Keratinocyte (primary cell): ENCODE data around the gene SNHG17. TPM values are rescaled to one million over a fixed set of nuclear protein-coding genes. Genes with fewer than 3 reads are reported as not detected.

Experiments
- DNase-seq: peaks from one replicate; pipeline ENCODE4 v3.0.0-alpha.2; 2011; ENCODE audit warnings: low read depth, missing footprints, low spot score
- FAIRE-seq: peaks from 2 replicates; lab custom pipeline; 2011; peaks lifted over from hg19 to GRCh38; lab: Jason Lieb, UNC
- H2AFZ ChIP-seq: 2 replicates; pipeline ENCODE4 v1.6.0; 2012; ENCODE audit warnings: low read length, control low read depth, inconsistent platforms; ENCODE audit not compliant: control insufficient read depth
- H3K27ac ChIP-seq: 2 replicates; pipeline ENCODE4 v1.5.1; 2011; ENCODE audit warnings: low read length; ENCODE audit not compliant: control insufficient read depth, insufficient read depth
- H3K27me3 ChIP-seq: 3 replicates; pipeline ENCODE4 v1.6.0; 2011; ENCODE audit warnings: low read length; ENCODE audit not compliant: control insufficient read depth, insufficient read depth; ENCODE audit errors: extremely low read depth
- H3K36me3 ChIP-seq, 2 experiments: 2 replicates in 1 of 2; 3 replicates in 1 of 2; pipeline ENCODE4 v1.5.1; 2011; ENCODE audit warnings: low read length in 2 of 2, mild to moderate bottlenecking in 1 of 2; ENCODE audit not compliant: control insufficient read depth in 2 of 2, insufficient read depth in 2 of 2; ENCODE audit errors: extremely low read depth in 1 of 2
- H3K4me1 ChIP-seq: 3 replicates; pipeline ENCODE4 v1.5.1; 2011; ENCODE audit warnings: low read length; ENCODE audit not compliant: control insufficient read depth, insufficient read depth; ENCODE audit errors: extremely low read depth
- H3K4me2 ChIP-seq: 3 replicates; pipeline ENCODE4 v1.6.0; 2011; ENCODE audit warnings: low read depth, low read length; ENCODE audit not compliant: control insufficient read depth, insufficient read depth; ENCODE audit errors: extremely low read depth
- H3K4me3 ChIP-seq, 3 experiments: fragments of 200-600 bp in 1 of 3; sonication (generic) in 1 of 3; 2 replicates in 2 of 3; 3 replicates in 1 of 3; pipeline ENCODE4 v1.5.1; 2011 to 2016; ENCODE audit warnings: low read length in 3 of 3, mild to moderate bottlenecking in 3 of 3, control low read depth in 2 of 3, inconsistent platforms in 1 of 3, low read depth in 1 of 3, mixed read lengths in 1 of 3, mixed run types in 1 of 3, moderate library complexity in 1 of 3; ENCODE audit not compliant: control insufficient read depth in 2 of 3, insufficient read depth in 2 of 3; ENCODE audit errors: extremely low read depth in 1 of 3
- H3K79me2 ChIP-seq: 2 replicates; pipeline ENCODE4 v1.6.0; 2012; ENCODE audit warnings: low read length; ENCODE audit not compliant: control insufficient read depth, insufficient read depth
- H3K9ac ChIP-seq: 3 replicates; pipeline ENCODE4 v1.6.0; 2011; ENCODE audit warnings: low read length; ENCODE audit not compliant: control insufficient read depth, insufficient read depth; ENCODE audit errors: extremely low read depth
- H3K9me1 ChIP-seq: 3 replicates; pipeline ENCODE4 v1.6.0; 2011; ENCODE audit warnings: low read length; ENCODE audit not compliant: control insufficient read depth, insufficient read depth; ENCODE audit errors: extremely low read depth
- H3K9me3 ChIP-seq: 2 replicates; pipeline ENCODE4 v1.5.1; 2012; ENCODE audit warnings: low read depth, low read length; ENCODE audit not compliant: control insufficient read depth
- H4K20me1 ChIP-seq: 3 replicates; pipeline ENCODE4 v1.6.0; 2011; ENCODE audit warnings: low read length; ENCODE audit not compliant: control insufficient read depth, insufficient read depth; ENCODE audit errors: extremely low read depth
- EZH2 ChIP-seq: IDR thresholded peaks from one replicate; pipeline ENCODE4 v1.6.1; 2012; ENCODE audit warnings: inconsistent platforms, mild to moderate bottlenecking, low read length, moderate library complexity
- dilution Hi-C: fragments of 300-500 bp; cut with MboI; formaldehyde crosslinking; loops from one replicate; pipeline ENCODE4 v1.7.0; 2020; ENCODE audit warnings: low sequenced_read_pairs; ENCODE audit not compliant: extremely low pct_ligation_motif_present
- polyA plus RNA-seq, 5 experiments: library from polyadenylated mRNA; depleted of rRNA in 3 of 5; stranded (reverse) in 3 of 5; stranded (forward) in 1 of 5; unstranded in 1 of 5; fragments of >200 nt; gene quantifications; 1 replicate in 1 of 5; 2 replicates in 3 of 5; 3 replicates in 1 of 5; pipeline versions ENCODE4 v1.2.1 to v1.2.3, GENCODE V29; 2011 to 2012; ENCODE audit warnings: missing spikeins in 2 of 5, low read depth in 1 of 5, low replicate concordance in 1 of 5
- TF ChIP-seq, protein P1 (sequence below), 3 experiments: IDR thresholded peaks in 1 of 3; conservative IDR thresholded peaks in 1 of 3; optimal IDR thresholded peaks in 1 of 3; 2 replicates in 2 of 3; 3 replicates in 1 of 3; pipeline versions ENCODE3 to v1.5.1; 2011; ENCODE audit warnings: low read length in 3 of 3, mild to moderate bottlenecking in 3 of 3, moderate library complexity in 2 of 3, control low read depth in 1 of 3, inconsistent platforms in 1 of 3; ENCODE audit not compliant: insufficient read depth in 2 of 3; ENCODE audit errors: extremely low read depth in 1 of 3

Gene SNHG17
- polyA plus RNA-seq, 1 donor (not counting 4 experiments of a cell fraction or from before 2014, with no cell fraction given) = 25.3 TPM

DNA sequence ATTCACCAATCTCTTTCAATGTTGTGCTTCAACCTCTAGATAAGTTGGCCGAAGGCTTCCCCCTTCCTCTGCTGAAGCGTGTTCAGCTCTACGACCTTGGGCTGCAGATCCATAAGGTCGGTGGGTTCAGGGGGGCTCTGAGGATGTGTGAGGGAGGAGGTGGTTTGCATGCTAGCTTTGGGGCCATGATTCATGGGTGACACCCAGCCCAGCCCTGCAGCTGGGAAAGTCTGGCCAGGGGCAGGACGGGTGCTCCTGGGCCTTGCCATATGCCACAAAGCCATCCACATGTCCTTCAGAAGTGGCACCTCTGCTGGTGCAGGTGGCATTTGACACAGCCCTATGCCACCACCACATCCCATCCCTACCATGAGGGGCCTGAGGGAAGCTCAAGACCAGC lies 61.2 kb downstream of the SNHG17 start:
- TF ChIP-seq EZH2 = no peak
- TF ChIP-seq, protein P1, sequence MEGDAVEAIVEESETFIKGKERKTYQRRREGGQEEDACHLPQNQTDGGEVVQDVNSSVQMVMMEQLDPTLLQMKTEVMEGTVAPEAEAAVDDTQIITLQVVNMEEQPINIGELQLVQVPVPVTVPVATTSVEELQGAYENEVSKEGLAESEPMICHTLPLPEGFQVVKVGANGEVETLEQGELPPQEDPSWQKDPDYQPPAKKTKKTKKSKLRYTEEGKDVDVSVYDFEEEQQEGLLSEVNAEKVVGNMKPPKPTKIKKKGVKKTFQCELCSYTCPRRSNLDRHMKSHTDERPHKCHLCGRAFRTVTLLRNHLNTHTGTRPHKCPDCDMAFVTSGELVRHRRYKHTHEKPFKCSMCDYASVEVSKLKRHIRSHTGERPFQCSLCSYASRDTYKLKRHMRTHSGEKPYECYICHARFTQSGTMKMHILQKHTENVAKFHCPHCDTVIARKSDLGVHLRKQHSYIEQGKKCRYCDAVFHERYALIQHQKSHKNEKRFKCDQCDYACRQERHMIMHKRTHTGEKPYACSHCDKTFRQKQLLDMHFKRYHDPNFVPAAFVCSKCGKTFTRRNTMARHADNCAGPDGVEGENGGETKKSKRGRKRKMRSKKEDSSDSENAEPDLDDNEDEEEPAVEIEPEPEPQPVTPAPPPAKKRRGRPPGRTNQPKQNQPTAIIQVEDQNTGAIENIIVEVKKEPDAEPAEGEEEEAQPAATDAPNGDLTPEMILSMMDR (optimal IDR thresholded peaks at IDR 0.05 in 1 of 3, IDR thresholded peaks at IDR 0.05 in 1 of 3, conservative IDR thresholded peaks at IDR 0.05 in 1 of 3; ENCODE audit: extremely low read depth in 1 of 3, insufficient read depth in 2 of 3, low read length in 3 of 3) = no peak
- DNase-seq = no peak
- no peak overlapping the region for H3K4me3 ChIP-seq

DNA sequence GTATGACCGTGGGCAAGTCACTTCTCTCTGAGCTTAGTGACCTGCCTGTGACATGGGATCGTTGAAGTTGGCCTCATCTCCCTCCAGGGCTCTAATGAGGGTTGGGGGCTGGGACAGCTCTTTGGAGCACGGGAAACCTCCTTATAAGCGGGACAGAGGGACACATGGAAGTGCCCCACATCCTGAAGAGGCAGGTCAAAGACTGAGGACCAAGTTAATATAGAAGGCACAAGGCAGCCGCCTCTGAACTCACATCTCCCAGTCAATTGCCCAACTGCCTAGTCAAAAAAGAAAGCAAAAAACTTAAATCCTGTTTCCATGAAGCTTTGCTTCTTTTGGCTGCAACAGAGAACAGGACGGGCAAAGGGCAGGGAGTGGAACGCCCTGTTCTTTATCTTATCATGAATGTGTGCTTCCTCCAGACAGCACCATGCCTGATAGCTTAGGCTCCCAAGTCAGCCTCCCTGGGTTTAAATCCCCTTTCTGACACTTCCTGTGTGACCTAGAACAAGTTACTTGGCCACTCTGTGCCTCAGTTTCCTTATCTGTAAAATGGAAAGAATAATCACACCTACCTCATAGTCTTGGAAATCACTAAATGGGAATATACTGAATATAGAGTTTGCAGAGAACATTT lies 61.8 kb downstream of the SNHG17 start:
- H3K9ac ChIP-seq = no peak overlapping the region
- no peaks in the 10 kb centered on the region for H4K20me1 ChIP-seq
- H3K9me1 ChIP-seq = no peaks in the 10 kb centered on the region
- H3K4me3 ChIP-seq = no peak overlapping the region
- TF ChIP-seq, protein P1 (optimal IDR thresholded peaks at IDR 0.05 in 1 of 3, IDR thresholded peaks at IDR 0.05 in 1 of 3, conservative IDR thresholded peaks at IDR 0.05 in 1 of 3; ENCODE audit: extremely low read depth in 1 of 3, insufficient read depth in 2 of 3, low read length in 3 of 3) = no peak
- TF ChIP-seq EZH2 = no peak
- dilution Hi-C loops = no loop called here
- FAIRE-seq = no peak
- no peak overlapping the region for H2AFZ ChIP-seq
- DNase-seq = no peak
- H3K4me1 ChIP-seq = no peaks in the 10 kb centered on the region
- H3K27me3 ChIP-seq = peaks cover 17% of the 10 kb centered on the region
- H3K36me3 ChIP-seq = no peaks in the 10 kb centered on the region
- H3K27ac ChIP-seq = no peak overlapping the region
- H3K9me3 ChIP-seq = no peaks in the 10 kb centered on the region
- H3K79me2 ChIP-seq = no peaks in the 10 kb centered on the region
- H3K4me2 ChIP-seq = no peak overlapping the region

More for the DNA sequence above, 61.2 kb downstream of the SNHG17 start:
- no peak overlapping the region for H3K9ac ChIP-seq
- no peaks in the 10 kb centered on the region for H3K79me2 ChIP-seq
- H4K20me1 ChIP-seq = no peaks in the 10 kb centered on the region
- dilution Hi-C loops = no loop called here
- peaks cover 17% of the 10 kb centered on the region for H3K27me3 ChIP-seq
- no peak overlapping the region for H3K27ac ChIP-seq
- H3K4me2 ChIP-seq = no peak overlapping the region
- H3K36me3 ChIP-seq = no peaks in the 10 kb centered on the region
- FAIRE-seq = no peak
- no peak overlapping the region for H2AFZ ChIP-seq
- no peaks in the 10 kb centered on the region for H3K9me1 ChIP-seq
- H3K9me3 ChIP-seq = no peaks in the 10 kb centered on the region
- H3K4me1 ChIP-seq = no peaks in the 10 kb centered on the region
